ENCODE measurements around the gene BUB3.

BUB3 gene, protein sequence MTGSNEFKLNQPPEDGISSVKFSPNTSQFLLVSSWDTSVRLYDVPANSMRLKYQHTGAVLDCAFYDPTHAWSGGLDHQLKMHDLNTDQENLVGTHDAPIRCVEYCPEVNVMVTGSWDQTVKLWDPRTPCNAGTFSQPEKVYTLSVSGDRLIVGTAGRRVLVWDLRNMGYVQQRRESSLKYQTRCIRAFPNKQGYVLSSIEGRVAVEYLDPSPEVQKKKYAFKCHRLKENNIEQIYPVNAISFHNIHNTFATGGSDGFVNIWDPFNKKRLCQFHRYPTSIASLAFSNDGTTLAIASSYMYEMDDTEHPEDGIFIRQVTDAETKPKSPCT

DNA sequence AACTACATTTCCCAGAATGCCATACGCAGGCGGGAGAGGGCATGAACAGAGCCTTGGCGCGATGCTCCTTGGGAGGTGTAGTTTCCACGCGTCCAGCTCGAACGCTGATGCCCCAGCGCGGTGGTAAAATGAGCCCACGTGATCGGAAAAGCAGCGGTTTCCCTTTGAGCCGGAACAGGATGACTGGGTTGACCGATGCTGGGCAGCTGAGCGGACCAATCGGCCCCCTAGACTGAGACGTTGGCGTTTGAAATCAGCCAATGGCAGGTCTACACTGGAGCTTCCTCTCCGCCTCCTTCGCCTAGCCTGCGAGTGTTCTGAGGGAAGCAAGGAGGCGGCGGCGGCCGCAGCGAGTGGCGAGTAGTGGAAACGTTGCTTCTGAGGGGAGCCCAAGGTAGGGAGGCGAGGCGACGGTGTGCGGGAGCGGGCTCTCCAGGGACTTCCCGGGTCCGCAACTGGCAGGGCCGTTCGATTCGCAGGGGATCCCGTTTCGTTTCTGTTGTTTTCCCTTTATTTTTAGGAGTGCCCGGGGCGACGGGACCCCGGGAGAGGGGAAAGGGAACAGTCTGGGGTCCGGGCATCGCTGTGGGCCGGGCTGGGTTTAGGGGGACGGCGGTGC lies at the start of gene BUB3:
Gene BUB3 (plus strand): TSS at position 311 of the 619 bp plus-strand sequence. CDS start 516 bp downstream, outside the sequence.
- peak; percentile 100 for DNase-seq (ENCODE audit: low read depth, low spot score)

- no peak for DNase-seq (ENCODE audit: low read depth, low spot score)
Measured at GRCh38 chr10:123109466-123109865, 44.7 kb upstream of the BUB3 start.

GRCh38 chr10:123117644-123118417 lies 36.4 kb upstream of the BUB3 start:
- DNase-seq (ENCODE audit: low read depth, low spot score): peak; percentile 61

DNA sequence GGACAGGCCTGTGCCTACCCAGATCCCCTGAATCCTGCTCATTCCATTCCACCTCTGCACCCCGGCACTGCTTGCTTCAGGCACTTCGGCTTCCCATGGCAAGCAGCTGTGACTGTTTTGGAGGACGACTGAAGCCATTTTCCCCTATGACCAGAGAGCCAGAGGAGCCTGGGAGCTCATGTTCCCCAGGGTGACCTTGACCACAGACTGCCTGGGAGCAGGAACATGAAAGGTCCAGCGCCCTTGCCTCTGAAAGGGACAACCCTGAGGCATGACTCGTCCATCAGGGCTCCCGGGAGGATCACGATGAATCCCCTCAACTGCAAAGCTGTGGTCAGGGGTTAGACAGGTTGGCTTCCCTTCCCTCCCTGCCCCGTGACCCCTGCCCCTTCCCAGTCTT lies 35.1 kb upstream of the BUB3 start:
- DNase-seq (ENCODE audit: low read depth, low spot score): no peak

DNA sequence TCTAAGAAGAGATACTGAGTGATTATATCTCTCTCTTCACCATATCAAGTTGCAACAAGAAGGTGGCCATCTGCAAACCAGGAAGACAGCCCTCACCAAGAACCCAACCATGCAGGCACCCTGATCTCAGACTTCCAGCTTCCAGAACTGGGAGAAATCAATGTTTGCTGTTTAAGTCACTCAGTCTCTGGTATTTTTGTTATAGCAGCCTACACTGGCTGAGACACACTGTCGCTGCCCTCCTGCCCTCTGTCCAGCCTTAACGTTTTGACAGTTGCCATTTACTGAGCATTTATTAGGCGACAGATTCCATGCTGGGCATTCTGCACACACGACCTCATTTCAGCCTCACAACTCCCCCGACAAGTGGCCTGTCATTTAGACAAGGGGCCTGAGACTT lies 28.0 kb upstream of the BUB3 start:
- DNase-seq (ENCODE audit: low read depth, low spot score): no peak

GRCh38 chr10:123129618-123130271 lies 24.5 kb upstream of the BUB3 start:
- no peak for DNase-seq (ENCODE audit: low read depth, low spot score)

DNA sequence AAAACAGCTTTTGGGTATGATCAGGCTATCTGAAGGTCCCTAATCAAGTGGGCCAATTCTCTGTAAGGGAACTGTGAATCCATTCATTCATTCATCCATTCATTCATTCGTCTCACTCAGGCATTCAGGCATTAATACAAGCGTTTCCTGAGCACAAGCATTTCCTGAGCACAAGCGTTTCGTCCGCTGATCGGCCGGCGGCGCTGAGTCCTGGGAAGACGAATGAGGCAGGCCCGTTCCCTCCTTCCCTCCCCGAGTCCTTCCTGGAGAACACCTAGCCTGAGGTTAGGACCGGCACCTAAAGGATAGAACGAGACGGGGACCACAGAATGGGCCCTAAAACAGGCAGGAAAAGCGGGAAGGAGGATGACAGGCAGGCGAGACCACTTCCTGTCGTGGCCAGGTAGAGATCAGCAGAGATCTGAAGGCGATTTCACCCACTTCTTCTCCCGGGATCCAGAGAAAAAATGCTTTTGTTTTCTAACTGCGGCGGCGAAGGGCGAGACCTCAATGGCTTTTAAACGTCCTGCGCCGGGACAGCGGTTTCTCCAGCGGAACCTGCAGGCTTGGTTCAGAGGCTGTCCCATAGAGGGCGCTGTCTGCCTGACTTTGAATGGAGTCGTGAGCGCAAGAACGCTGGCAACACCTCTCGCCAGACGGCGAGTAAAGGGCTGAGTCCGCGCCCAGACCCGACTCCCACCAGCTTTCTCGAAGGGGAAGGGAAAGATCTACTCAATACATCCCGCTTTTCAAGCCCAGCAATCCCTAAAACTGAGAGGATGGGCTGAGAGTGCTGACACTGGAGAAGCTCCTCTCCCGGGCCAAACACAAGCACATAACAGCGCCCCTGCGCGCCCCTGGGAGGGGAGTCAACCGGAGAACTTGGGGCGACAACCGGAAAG lies 21.4 kb upstream of the BUB3 start:
- peak; percentile 96 for DNase-seq (ENCODE audit: low read depth, low spot score)

- no peak for DNase-seq (ENCODE audit: low read depth, low spot score)
Measured at GRCh38 chr10:123133541-123134342, 20.5 kb upstream of the BUB3 start.

DNA sequence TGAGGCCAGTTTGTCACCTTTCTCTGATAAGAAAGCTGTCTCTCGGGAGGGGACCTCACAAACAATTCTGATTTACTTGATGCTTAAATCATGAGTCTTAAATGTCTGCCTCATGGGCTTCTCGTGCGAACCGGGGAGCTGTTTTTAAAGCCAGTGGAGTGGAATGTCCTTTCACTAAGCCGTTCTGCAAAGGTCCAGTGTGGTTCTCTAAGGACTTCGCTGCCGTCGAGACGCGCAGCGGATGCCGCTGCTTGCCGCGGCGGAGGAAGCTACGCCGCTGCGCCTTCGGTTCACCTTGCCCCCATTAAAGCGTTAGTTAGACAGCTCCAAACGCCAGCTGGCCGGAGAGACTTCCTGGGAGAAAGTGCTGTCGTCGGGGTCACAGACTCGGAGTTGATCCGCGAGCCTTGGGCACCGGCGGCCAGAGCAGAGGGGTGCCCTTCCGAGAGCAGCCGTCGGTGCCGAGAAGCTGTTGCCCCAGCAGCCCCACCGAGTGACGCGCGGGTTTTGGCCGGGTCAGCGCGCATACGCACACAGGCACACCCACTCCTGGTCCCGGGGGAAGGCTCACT lies 19.8 kb upstream of the BUB3 start:
- peak; percentile 45 for DNase-seq (ENCODE audit: low read depth, low spot score)

DNA sequence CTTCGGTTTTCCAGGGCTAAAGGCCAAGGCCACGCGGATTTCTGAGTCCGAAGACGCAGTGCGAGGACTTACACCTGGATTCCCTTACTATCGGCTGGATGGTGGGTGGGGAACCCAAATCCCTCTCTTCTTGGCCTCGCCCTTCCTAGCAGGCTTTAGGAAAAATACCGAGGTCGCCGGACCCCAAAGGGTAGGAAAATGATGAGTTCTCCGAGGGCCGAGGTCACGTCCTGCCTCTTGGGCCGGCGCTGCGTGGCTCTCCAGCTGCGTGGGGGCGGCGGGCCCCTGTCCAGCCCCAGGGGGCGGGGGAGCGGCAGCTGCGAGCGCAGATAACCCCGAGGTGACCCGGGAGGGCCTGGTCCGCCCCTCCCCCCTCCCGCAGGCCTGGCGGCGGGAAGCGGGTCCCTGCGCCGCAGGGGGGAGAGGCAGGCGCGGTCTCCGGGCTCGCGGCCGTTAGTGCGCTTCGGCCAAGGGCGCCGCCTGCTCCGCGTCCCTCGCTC lies 19.2 kb upstream of the BUB3 start:
- no peak for DNase-seq (ENCODE audit: low read depth, low spot score)

DNA sequence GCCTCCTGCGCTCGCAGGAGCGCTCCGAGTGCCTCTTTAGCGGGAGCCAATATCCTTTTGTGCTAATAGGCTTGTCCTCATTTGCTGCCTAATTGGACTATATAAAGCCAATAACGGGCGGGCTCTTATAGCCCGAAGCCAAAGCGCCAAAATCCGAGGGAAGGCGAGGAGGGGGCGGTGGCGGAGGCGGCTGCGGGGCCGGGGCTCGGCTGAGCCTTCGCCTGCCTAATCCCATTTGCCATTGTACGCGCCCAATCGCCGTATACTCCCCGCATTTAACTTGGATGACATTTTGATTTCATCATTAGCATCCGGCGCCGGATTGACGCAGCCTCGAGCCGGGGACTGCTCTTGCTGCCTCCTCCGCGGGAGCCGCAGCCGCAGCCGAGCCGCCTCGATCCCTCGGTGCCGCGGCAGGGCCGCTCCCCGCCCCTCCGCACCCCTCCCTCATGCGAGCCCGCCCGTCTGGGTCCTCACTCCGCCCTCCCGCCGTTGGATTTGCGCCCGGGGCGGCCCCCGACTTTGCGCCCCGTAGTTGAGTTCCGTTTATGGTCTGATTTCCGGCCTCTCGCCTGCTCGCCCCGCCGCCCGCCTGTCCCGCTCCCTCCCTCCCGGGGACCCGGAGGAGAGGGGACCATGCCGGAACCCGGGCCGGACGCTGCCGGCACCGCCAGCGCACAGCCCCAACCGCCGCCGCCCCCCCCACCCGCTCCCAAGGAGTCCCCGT lies 18.6 kb upstream of the BUB3 start, which contains the start of gene HMX3:
Gene HMX3 (plus strand): TSS at position 556 of the 727 bp plus-strand sequence. CDS start 81 bp downstream, at position 637.
- DNase-seq (ENCODE audit: low read depth, low spot score): peak; percentile 57

DNA sequence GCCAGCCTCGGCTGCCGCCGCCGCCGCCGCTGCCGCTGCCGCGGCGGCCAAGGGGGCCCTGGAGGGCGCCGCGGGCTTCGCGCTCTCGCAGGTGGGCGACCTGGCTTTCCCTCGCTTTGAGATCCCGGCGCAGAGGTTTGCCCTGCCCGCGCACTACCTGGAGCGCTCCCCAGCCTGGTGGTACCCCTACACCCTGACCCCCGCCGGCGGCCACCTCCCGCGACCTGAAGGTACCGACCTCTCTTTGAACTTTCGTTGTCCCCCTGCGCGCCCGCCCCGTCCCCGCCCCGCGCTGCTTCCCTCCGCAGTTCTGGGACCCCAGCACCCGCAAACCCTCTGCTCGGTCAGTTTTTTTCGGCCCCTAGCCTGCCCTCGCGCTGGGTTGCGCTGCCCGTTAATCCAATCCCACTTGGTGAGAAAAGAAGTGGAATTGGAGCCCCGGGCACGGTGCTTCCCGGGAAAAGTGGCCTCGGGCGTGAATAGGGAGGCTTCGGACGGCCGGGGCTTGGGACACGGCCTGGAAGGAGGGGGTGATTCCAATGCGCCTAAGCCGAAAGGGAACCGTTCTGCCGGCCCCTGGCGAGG lies 17.9 kb upstream of the BUB3 start:
- no peak for DNase-seq (ENCODE audit: low read depth, low spot score)

DNA sequence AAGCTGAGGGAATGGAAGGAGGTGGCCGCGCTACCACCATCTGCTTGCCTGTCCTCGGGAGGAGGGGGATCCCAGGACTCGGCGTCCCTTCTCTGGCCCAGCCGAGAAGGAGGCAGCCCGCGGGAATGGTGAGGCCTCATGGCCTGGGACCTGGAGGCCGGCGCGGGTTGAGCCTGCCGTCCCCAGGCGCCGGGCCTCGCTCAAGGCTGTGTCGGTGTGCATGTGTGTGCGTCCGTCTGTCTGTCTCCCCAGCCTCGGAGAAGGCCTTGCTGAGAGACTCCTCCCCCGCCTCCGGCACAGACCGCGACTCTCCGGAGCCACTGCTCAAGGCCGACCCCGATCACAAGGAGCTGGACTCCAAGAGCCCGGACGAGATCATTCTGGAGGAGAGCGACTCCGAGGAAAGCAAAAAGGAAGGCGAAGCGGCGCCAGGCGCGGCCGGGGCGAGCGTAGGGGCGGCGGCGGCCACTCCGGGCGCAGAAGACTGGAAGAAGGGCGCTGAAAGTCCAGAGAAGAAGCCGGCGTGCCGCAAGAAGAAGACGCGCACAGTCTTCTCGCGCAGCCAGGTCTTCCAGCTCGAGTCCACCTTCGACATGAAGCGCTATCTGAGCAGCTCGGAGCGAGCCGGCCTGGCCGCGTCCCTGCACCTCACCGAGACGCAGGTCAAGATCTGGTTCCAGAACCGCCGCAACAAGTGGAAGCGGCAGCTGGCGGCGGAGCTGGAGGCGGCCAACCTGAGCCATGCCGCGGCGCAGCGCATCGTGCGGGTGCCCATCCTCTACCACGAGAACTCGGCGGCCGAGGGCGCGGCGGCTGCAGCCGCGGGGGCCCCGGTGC lies 17.2 kb upstream of the BUB3 start:
- peak; percentile 85 for DNase-seq (ENCODE audit: low read depth, low spot score)

DNA sequence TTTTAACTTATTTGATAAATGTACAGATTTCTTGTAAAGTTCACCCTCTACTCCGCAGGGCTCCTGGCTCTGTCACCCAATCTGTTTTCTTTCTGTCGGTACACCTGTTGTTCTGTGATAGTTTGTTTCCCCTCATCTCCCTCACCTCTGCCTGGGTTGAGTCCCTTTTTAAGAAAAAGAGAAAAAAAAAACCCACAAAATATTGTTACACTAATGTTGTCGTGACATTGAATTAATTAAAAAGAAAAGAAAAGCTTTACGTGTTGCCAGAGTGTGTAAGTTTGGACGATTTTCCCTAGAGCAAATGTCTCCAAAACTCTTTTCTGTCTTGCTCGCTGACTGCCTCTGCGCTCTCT lies 15.1 kb upstream of the BUB3 start:
- no peak for DNase-seq (ENCODE audit: low read depth, low spot score)

DNA sequence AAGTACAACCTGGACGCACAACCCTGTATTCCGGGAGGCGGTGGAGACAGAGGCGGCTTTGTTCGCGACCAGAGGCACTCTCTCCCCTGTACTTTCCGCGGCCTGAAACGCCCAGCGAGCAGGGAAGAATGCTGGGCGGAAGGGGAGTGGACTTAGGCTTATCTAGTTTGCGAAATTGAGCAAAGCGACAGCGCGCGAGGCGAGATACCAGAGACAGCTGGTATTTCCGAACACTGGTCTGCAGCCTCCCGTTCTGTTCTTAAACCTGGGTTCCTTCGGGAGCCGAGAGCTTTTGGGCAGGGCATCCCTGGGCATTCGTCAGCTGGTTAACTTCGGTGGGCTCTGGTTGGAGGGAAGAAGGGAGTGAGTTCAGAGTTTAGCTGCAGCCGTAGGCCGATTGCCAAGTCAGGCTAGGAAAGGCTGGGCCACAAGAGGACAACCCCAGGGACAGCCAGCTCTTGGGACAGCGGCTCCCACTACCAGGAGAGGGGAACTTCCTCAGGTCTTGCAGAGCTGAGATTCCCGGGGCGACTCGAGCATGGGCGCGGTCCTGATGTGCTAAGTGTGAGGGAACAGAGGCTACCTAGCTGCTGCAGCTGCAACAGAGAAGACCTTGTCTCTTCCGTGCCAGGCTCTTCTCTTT lies 14.6 kb upstream of the BUB3 start:
- peak; percentile 83 for DNase-seq (ENCODE audit: low read depth, low spot score)

DNA sequence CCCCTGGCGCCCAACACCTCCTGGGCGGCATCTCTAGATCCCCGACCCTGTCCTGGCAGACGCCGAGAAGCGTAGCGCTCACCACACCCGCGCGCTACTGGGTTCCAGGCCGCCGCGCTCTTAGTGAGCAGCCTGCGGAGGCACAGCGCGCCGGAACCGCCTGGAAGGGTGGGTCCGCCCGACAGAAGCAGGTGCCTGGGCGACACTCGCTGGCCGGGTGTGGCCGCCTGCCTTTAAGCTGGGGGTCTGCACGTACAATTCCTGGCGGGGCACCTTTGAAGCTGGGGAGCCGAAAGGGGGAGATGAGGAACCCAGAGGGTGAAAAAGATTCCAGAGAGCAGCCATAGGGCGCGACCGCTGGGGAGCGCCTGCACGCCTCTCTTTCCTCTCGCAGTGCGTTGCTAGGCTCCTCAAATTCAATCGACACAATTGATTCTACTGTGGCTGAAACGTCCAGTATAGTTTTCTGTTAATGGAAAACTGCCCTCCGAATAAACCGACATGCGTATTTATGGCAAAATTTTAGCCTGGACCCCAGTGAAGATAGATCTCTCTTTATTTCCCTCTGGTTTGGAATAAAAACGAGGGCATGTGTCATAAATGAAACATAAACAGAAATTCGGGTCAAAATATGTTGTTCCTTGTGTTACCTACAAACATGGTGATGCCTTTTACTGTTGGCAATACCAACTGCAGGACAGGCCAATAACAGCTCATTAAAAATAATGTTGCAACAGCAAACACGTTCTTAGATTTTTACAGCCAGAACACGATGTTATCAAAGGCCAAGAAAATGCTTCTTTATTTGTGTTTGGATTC lies 13.8 kb upstream of the BUB3 start:
- peak; percentile 55 for DNase-seq (ENCODE audit: low read depth, low spot score)
